ENCODE results near the gene MRM2.
"Not testable (repeated sequence)": the region's sequence is repeated elsewhere in the genome, so short reads cannot be mapped to it uniquely, and the experiment has no call there.

MRM2 gene

DNA sequence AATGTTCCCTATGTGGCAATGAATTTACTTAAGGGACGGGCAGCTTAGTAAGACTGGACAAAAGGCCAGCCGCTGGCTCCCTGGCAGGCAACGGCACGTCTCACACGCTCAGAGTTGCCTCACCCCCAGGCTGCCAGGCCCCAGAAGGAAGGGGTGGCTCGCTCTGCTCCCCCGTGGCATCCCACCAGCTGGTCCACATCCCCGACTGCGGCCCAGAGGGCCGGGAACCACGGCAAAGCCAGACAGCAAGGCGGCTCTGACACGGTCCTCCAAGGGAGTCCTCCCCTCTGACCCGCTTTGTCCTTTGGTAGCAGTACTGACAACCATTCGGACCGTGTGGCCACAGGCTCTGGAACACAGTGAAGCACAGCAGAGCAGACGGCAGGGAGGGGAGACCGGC lies 34.1 kb upstream of the MRM2 start:
- Histone ChIP-seq H3K4me3 (ENCODE audit: low read depth, low read length) (no peak overlapping the region), H3K9me3 (ENCODE audit: control insufficient read depth, insufficient read depth, low read length) (no peaks in the 10 kb centered on the region), H3K36me3 (ENCODE audit: control insufficient read depth, insufficient read depth, low read length) (peaks cover 26% of the 10 kb centered on the region), H3K4me1 (ENCODE audit: control insufficient read depth, insufficient read depth, low read length) (no peaks in the 10 kb centered on the region), H3K9ac (ENCODE audit: low read depth, low read length) (no peak overlapping the region), H3K27me3 (ENCODE audit: control insufficient read depth, insufficient read depth, low read length) (no peaks in the 10 kb centered on the region)

DNA sequence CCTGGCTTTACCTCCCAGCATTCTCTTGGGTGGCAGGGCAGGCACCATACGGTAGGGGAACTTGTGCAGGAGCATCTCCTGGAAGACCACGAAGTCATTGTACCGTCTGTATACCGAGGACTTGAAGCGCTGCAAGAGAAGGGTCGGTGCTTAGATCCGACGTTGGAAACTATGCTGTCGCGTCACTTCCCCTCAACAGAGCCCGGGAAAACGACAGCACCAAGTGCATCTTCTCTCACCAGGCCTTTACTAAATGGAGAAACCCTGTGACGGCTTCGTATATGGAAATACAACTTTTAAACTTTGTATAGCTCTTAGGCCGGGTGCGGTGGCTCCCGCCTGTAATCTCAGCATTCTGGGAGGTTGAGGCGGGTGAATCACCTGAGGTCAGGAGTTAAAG lies 33.1 kb upstream of the MRM2 start:
- H3K4me1 ChIP-seq (ENCODE audit: control insufficient read depth, insufficient read depth, low read length) = peaks cover 2% of the 10 kb centered on the region
- H3K36me3 ChIP-seq (ENCODE audit: control insufficient read depth, insufficient read depth, low read length) = peaks cover 29% of the 10 kb centered on the region
- H3K4me3 ChIP-seq (ENCODE audit: low read depth, low read length) = no peak overlapping the region
- no peaks in the 10 kb centered on the region for H3K27me3 ChIP-seq (ENCODE audit: control insufficient read depth, insufficient read depth, low read length)
- no peaks in the 10 kb centered on the region for H3K9me3 ChIP-seq (ENCODE audit: control insufficient read depth, insufficient read depth, low read length)
- H3K9ac ChIP-seq (ENCODE audit: low read depth, low read length) = no peak overlapping the region

DNA sequence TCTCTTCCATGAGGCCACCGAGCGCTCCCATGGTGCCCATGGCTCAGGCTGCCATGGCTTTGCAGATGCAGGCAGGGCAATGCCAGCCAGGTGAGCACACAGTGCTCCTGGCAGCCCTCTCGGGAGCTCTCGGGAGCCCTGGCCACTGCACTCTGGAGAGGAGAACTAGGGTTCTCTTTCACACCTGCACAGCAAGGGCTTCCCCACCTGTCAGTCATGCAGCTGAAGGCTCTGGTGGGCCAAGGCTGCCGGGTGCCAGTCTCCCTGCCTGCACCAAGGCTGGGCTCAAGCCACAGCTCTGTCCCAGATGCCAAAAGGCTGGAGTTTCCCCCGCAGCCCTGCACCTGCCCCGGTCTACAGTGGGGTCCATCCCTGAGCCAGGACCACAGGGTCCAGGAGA lies 32.7 kb upstream of the MRM2 start:
- peaks cover 29% of the 10 kb centered on the region for H3K36me3 ChIP-seq (ENCODE audit: control insufficient read depth, insufficient read depth, low read length)

DNA sequence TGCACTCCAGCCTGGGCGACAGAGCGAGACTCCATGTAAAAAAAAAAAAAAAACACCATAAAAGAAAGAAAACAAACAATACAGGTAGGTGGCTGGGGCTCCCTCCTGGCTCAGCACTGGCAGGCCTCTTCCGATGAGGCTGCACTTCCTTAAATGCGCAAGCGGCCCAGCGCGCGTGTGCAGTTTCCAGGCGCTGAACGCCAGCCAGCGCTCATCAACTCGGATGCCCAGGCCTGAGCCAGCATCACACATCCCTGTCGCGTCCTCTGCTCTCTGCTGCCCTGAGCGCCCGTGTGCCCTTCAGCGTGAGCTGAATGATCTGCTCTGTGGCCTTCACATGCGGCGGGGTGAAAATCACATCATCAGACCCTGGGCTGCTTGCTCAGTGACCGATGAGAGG lies 31.9 kb upstream of the MRM2 start:
- Histone ChIP-seq H3K9ac (ENCODE audit: low read depth, low read length) (no peak overlapping the region), H3K4me3 (ENCODE audit: low read depth, low read length) (no peak overlapping the region), H3K4me1 (ENCODE audit: control insufficient read depth, insufficient read depth, low read length) (peaks cover 2% of the 10 kb centered on the region), H3K36me3 (ENCODE audit: control insufficient read depth, insufficient read depth, low read length) (peaks cover 29% of the 10 kb centered on the region), H3K27me3 (ENCODE audit: control insufficient read depth, insufficient read depth, low read length) (no peaks in the 10 kb centered on the region), H3K9me3 (ENCODE audit: control insufficient read depth, insufficient read depth, low read length) (no peaks in the 10 kb centered on the region)

More for the DNA sequence above, 32.7 kb upstream of the MRM2 start:
- no peak overlapping the region for H3K9ac ChIP-seq (ENCODE audit: low read depth, low read length)
- H3K4me3 ChIP-seq (ENCODE audit: low read depth, low read length) = no peak overlapping the region
- H3K27me3 ChIP-seq (ENCODE audit: control insufficient read depth, insufficient read depth, low read length) = no peaks in the 10 kb centered on the region
- H3K4me1 ChIP-seq (ENCODE audit: control insufficient read depth, insufficient read depth, low read length) = peaks cover 2% of the 10 kb centered on the region
- H3K9me3 ChIP-seq (ENCODE audit: control insufficient read depth, insufficient read depth, low read length) = no peaks in the 10 kb centered on the region

DNA sequence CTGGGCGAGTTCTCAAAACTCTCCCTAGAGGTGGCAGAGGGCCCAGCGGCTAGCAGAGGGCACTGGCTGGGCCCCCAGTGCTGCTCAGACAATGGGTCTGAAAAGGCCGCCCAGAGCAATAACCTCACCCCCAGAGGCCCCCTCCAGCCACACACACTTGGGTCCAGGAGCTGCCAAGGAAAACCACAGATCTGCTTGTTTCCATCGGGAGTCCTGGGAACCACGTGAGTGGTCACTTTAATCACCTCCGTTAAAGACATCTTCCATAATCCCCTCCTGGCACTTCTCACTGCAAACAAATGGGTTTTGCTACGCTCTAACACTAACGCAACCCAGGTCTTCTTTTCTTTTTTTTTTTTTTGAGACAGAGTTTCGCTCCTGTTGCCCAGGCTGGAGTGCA lies 30.0 kb upstream of the MRM2 start:
- H3K9ac ChIP-seq (ENCODE audit: low read depth, low read length) = no peak overlapping the region
- H3K9me3 ChIP-seq (ENCODE audit: control insufficient read depth, insufficient read depth, low read length) = no peaks in the 10 kb centered on the region

DNA sequence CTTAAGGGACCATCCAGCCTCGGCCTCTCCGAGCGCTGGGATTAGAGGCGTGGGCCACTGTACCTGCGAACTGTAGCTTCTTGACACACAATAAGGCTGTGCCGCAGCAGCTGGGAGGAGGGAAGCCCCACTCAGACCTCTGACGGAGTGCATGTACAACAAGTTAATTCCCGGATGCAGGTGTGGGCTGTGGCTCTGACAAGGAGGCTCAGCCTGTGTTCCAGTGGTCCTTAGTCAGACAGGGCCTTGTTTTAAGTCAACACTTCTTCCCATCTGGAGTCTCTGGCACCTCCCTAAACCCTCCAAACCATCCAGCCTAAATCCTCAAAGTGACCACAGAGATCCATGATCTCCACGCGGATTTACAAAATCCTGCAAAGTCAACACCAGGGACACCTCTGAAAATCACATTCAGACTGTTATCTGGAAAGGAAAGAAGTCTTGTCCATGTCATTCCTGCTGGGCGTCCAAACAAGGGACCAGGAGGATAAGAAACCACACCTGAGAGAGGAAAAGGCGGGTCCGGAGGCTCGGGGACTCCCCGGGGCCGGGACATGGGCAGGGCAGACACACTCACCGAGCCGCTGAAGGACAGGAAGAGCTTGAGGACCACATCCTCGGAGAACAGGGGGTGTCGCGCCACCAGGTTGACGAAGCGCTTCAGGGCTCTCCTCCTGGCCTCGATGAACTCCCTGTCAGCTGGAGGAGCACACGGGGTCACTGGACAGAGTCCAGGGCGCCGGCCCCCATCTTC lies 29.4 kb upstream of the MRM2 start:
- peaks cover 2% of the 10 kb centered on the region for H3K4me1 ChIP-seq (ENCODE audit: control insufficient read depth, insufficient read depth, low read length)
- H3K9ac ChIP-seq (ENCODE audit: low read depth, low read length) = no peak overlapping the region
- no peaks in the 10 kb centered on the region for H3K27me3 ChIP-seq (ENCODE audit: control insufficient read depth, insufficient read depth, low read length)
- H3K9me3 ChIP-seq (ENCODE audit: control insufficient read depth, insufficient read depth, low read length) = no peaks in the 10 kb centered on the region
- H3K4me3 ChIP-seq (ENCODE audit: low read depth, low read length) = no peak overlapping the region
- peaks cover 25% of the 10 kb centered on the region for H3K36me3 ChIP-seq (ENCODE audit: control insufficient read depth, insufficient read depth, low read length)

More for the DNA sequence above, 30.0 kb upstream of the MRM2 start:
- Histone ChIP-seq H3K4me1 (ENCODE audit: control insufficient read depth, insufficient read depth, low read length) (peaks cover 2% of the 10 kb centered on the region), H3K4me3 (ENCODE audit: low read depth, low read length) (no peak overlapping the region), H3K27me3 (ENCODE audit: control insufficient read depth, insufficient read depth, low read length) (no peaks in the 10 kb centered on the region), H3K36me3 (ENCODE audit: control insufficient read depth, insufficient read depth, low read length) (peaks cover 26% of the 10 kb centered on the region)

DNA sequence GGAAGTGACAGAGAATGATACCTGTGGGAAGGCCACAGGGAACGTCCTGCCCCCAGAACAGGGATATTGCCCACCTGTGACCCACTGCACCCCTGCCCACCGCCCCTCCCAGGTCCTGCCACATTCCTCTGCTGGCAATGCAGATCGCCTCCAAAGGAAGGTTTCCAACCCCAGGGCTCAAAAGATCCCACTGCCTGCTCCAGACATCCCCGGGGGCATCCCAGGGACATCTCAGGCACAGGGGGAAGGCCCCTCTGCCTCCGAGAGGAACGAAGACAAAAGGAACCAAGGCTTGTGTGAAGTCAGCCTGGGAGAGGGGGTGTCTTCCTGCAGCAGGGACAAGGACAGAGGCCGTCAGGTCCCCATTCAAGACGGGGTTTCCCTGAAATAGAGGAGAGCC lies 28.5 kb upstream of the MRM2 start:
- Histone ChIP-seq H3K4me1 (ENCODE audit: control insufficient read depth, insufficient read depth, low read length) (peaks cover 2% of the 10 kb centered on the region), H3K27me3 (ENCODE audit: control insufficient read depth, insufficient read depth, low read length) (no peaks in the 10 kb centered on the region), H3K36me3 (ENCODE audit: control insufficient read depth, insufficient read depth, low read length) (peaks cover 21% of the 10 kb centered on the region), H3K4me3 (ENCODE audit: low read depth, low read length) (no peak overlapping the region), H3K9ac (ENCODE audit: low read depth, low read length) (no peak overlapping the region), H3K9me3 (ENCODE audit: control insufficient read depth, insufficient read depth, low read length) (no peaks in the 10 kb centered on the region)

DNA sequence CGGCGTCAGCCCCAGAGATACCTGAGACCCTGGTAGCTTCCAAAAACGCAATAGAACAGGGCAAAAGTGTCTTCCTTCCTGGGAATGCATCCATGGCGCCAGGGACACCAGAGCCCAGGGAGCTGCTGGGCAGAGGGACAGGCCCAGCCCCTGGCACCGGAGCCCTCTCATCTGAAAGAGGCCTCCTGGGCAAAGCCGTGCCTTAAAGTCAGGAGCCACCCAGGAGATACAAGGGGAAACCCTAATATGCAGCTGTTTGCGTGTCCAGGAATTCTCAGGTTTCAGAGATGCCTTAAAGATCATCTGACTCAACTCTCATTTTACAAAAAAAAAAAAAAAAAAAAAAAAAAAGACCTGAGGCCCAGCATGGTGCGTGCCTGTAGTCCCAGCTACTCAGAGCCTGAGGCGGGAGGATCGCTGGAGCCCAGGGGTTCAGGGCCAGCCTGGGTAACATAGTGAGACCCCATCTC lies 28.0 kb upstream of the MRM2 start:
- no peaks in the 10 kb centered on the region for H3K27me3 ChIP-seq (ENCODE audit: control insufficient read depth, insufficient read depth, low read length)
- no peaks in the 10 kb centered on the region for H3K9me3 ChIP-seq (ENCODE audit: control insufficient read depth, insufficient read depth, low read length)
- H3K4me3 ChIP-seq (ENCODE audit: low read depth, low read length) = no peak overlapping the region
- peaks cover 2% of the 10 kb centered on the region for H3K4me1 ChIP-seq (ENCODE audit: control insufficient read depth, insufficient read depth, low read length)
- H3K36me3 ChIP-seq (ENCODE audit: control insufficient read depth, insufficient read depth, low read length) = peaks cover 20% of the 10 kb centered on the region
- no peak overlapping the region for H3K9ac ChIP-seq (ENCODE audit: low read depth, low read length)

DNA sequence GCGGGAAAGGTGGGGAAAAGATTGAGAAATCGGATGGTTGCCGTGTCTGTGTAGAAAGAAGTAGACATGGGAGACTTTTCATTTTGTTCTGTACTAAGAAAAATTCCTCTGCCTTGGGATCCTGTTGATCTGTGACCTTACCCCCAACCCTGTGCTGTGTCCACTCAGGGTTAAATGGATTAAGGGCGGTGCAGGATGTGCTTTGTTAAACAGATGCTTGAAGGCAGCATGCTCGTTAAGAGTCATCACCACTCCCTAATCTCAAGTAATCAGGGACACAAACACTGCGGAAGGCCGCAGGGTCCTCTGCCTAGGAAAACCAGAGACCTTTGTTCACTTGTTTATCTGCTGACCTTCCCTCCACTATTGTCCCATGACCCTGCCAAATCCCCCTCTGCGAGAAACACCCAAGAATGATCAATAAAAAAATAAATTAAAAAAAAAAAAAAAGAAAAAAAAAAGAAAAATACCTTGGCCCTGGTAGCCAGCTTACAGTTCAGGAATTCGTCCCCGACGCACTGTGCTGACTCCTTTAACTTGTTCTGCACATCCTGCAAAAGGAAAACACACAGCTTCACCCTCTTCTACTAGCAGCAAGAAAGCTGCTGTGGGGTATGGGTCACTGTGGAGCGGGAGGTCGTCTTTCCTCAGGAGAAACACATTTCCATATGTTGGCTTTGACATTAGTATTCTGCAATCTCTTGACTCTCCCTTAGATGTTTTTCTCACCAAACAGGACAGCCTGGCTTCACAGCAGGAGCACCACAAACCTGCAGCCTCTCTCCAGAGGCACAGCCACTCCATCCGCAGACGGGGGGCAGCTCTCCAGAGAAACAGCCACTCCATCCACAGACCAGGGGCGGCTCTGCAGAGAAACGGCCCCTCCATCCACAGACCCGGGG lies 27.3 kb upstream of the MRM2 start:
- H3K36me3 ChIP-seq (ENCODE audit: control insufficient read depth, insufficient read depth, low read length) = peaks cover 19% of the 10 kb centered on the region
- H3K27me3 ChIP-seq (ENCODE audit: control insufficient read depth, insufficient read depth, low read length); H3K4me1 ChIP-seq (ENCODE audit: control insufficient read depth, insufficient read depth, low read length); H3K9ac ChIP-seq (ENCODE audit: low read depth, low read length); H3K4me3 ChIP-seq (ENCODE audit: low read depth, low read length); H3K9me3 ChIP-seq (ENCODE audit: control insufficient read depth, insufficient read depth, low read length): not testable (repeated sequence)

DNA sequence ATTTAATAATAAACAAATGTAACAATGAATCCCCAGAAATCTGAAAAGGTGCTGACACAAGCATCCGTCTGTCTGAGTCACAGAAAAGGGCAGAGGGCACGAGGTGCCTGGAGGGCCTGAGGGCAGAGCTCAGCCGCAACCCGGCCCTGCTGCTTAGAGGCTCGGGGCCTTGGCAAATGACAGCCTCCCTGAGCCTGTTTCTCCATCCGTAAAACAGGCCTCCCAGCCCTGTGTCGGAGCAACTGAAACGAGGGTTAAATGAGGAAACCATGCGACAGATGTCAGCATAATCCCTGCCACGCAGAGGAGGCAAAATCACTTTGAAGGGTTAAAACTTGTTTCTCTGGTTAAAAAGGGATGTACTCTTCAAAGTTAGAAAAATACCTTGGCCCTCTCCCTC lies 24.9 kb upstream of the MRM2 start:
- Histone ChIP-seq H3K36me3 (ENCODE audit: control insufficient read depth, insufficient read depth, low read length) (peaks cover 23% of the 10 kb centered on the region), H3K4me1 (ENCODE audit: control insufficient read depth, insufficient read depth, low read length) (peaks cover 2% of the 10 kb centered on the region), H3K9me3 (ENCODE audit: control insufficient read depth, insufficient read depth, low read length) (no peaks in the 10 kb centered on the region), H3K9ac (ENCODE audit: low read depth, low read length) (no peak overlapping the region), H3K4me3 (ENCODE audit: low read depth, low read length) (no peak overlapping the region), H3K27me3 (ENCODE audit: control insufficient read depth, insufficient read depth, low read length) (no peaks in the 10 kb centered on the region)

DNA sequence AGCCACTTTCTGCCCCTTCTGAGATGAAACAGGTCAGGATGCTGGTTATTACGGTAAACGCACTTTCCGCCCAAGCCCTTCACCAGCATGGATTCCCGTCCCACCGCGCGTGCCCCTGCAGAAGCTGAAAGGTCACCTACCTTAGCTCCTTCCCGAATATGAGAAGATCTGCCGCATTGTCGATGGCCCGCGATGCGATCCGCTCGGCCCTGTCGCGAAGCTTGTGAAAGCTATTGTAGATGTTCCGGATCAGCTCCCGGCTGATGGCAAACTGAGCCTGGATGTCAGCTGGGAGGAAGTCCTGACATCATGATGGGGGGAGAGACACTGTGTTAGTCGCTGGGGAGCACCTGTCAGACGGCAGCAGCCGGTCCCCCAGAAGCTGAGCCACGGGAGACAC lies 22.2 kb upstream of the MRM2 start:
- no peaks in the 10 kb centered on the region for H3K4me1 ChIP-seq (ENCODE audit: control insufficient read depth, insufficient read depth, low read length)
- H3K27me3 ChIP-seq (ENCODE audit: control insufficient read depth, insufficient read depth, low read length) = no peaks in the 10 kb centered on the region
- no peak overlapping the region for H3K4me3 ChIP-seq (ENCODE audit: low read depth, low read length)
- peaks cover 19% of the 10 kb centered on the region for H3K36me3 ChIP-seq (ENCODE audit: control insufficient read depth, insufficient read depth, low read length)
- H3K9ac ChIP-seq (ENCODE audit: low read depth, low read length) = no peak overlapping the region
- no peaks in the 10 kb centered on the region for H3K9me3 ChIP-seq (ENCODE audit: control insufficient read depth, insufficient read depth, low read length)

DNA sequence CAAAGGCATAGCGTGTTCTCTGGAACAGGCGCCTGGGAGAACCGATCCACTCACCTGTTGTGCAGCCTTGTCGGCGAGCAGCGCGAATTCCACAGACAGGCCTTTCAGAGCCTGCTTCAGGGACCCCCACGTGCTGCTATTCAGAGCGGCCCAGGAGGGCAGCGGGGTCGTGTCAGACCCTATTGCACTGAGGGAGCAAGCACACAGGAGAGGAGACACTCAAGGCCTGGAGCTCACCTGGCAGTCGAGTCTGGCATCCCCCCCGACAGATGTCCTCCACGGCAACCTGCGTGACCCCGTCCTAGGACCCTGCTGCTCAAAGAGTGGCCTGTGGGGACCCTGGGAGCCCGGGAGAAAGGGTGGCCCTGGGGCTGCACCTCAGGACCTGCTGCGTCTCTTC lies 21.2 kb upstream of the MRM2 start:
- no peak overlapping the region for H3K4me3 ChIP-seq (ENCODE audit: low read depth, low read length)
- no peaks in the 10 kb centered on the region for H3K27me3 ChIP-seq (ENCODE audit: control insufficient read depth, insufficient read depth, low read length)
- H3K4me1 ChIP-seq (ENCODE audit: control insufficient read depth, insufficient read depth, low read length) = no peaks in the 10 kb centered on the region
- H3K36me3 ChIP-seq (ENCODE audit: control insufficient read depth, insufficient read depth, low read length) = peaks cover 19% of the 10 kb centered on the region
- no peaks in the 10 kb centered on the region for H3K9me3 ChIP-seq (ENCODE audit: control insufficient read depth, insufficient read depth, low read length)
- H3K9ac ChIP-seq (ENCODE audit: low read depth, low read length) = no peak overlapping the region

Data from iPS-15b (cell line).